Esophagus muscularis mucosa (tissue), 4 donors: ENCODE results near the gene FANCC. TPM values are rescaled to one million over a fixed set of nuclear protein-coding genes. Genes with fewer than 3 reads are reported as not detected.

Source experiments
- DNase-seq: peaks from one replicate; pipeline ENCODE4 v3.0.0-alpha.2; 2017; ENCODE audit errors: extremely low spot score
- H3K27ac ChIP-seq, 4 donors: fragments of 200-600 bp; sonication (generic); replicated peaks in 1 of 4; 1 replicate in 3 of 4; 2 replicates in 1 of 4; pipeline ENCODE4 v1.5.1; 2016 to 2019; ENCODE audit warnings: mild to moderate bottlenecking in 1 of 4
- H3K27me3 ChIP-seq, 4 donors: fragments of 200-600 bp; sonication (generic); one replicate each; pipeline versions ENCODE4 v1.5.1 to v1.6.0; 2016 to 2019
- H3K36me3 ChIP-seq, 4 donors: fragments of 200-600 bp; sonication (generic); one replicate each; pipeline ENCODE4 v1.5.1; 2016 to 2019
- H3K4me1 ChIP-seq, 4 donors: fragments of 200-600 bp; sonication (generic); one replicate each; pipeline ENCODE4 v1.5.1; 2016 to 2019
- H3K4me3 ChIP-seq, 4 donors: fragments of 200-600 bp; sonication (generic); 1 replicate in 2 of 4; 2 replicates in 2 of 4; pipeline ENCODE4 v1.5.1; 2016 to 2019; ENCODE audit warnings: mild to moderate bottlenecking in 4 of 4, moderate library complexity in 1 of 4
- H3K9me3 ChIP-seq, 4 donors: fragments of 200-600 bp; sonication (generic); 1 replicate in 3 of 4; 2 replicates in 1 of 4; pipeline ENCODE4 v1.5.1; 2016 to 2019
- CTCF ChIP-seq, 3 experiments: fragments of 200-600 bp in 2 of 3; fragments of 450-650 bp in 1 of 3; sonication (generic) in 2 of 3; IDR thresholded peaks; one replicate each; pipeline ENCODE4 v1.5.1; 2017 to 2019; ENCODE audit warnings: antibody characterized with exemption in 3 of 3, mild to moderate bottlenecking in 2 of 3, moderate library complexity in 1 of 3
- EP300 ChIP-seq: sonication (generic); formaldehyde crosslinking; IDR thresholded peaks from one replicate; pipeline ENCODE4 v1.6.1; 2017; ENCODE audit warnings: antibody characterized with exemption
- POLR2A ChIP-seq: fragments of 450-650 bp; IDR thresholded peaks from one replicate; pipeline ENCODE4 v1.6.1; 2017; ENCODE audit warnings: antibody characterized with exemption, moderate library complexity, mild to moderate bottlenecking, low read depth
- POLR2AphosphoS5 ChIP-seq, 2 donors: sonication (generic); formaldehyde crosslinking; IDR thresholded peaks; one replicate each; pipeline ENCODE4 v1.6.1; 2017; ENCODE audit warnings: antibody characterized with exemption in 2 of 2
- WGBS: methylation state at CpG from one replicate; pipeline ENCODE4 v1.1.5; 2018; 5-methylcytosine and 5-hydroxymethylcytosine counted together
- intact Hi-C: fragments of 100-400 bp; cut with DNase I; formaldehyde crosslinking; loops from one replicate; pipeline ENCODE4 v1.15.1; 2023
- total RNA-seq, 4 donors: library from RNA; depleted of rRNA; stranded (reverse); fragments of >200 nt; gene quantifications; one replicate each; pipeline versions ENCODE4 v1.1.0 to v1.2.1, GENCODE V29; 2016

FANCC gene
- total RNA-seq, 4 donors from 2014 or later = 5.3 to 9.5 (median 6.8) TPM

- Histone ChIP-seq H3K27ac (peak overlapping the region in 1 of 4 donors; percentile 23), H3K4me1 (peaks cover 0 to 27% (median 11%) of the 10 kb centered on the region in 4 donors), H3K9me3 (peaks cover 0 to 13% (median 9%) of the 10 kb centered on the region in 4 donors), H3K27me3 (no peaks in the 10 kb centered on the region), H3K4me3 (no peak overlapping the region), H3K36me3 (no peaks in the 10 kb centered on the region)
- TF ChIP-seq EP300 (no peak), CTCF (IDR thresholded peaks at IDR 0.05) (no peak)
- intact Hi-C loops = no loop called here
- DNase-seq = no peak
- 71% methylated on average over 9 of the region's 9 CpGs for WGBS
These were observed 33.1 kb downstream of the FANCC start for GRCh38 chr9:95284162-95285080.

DNA sequence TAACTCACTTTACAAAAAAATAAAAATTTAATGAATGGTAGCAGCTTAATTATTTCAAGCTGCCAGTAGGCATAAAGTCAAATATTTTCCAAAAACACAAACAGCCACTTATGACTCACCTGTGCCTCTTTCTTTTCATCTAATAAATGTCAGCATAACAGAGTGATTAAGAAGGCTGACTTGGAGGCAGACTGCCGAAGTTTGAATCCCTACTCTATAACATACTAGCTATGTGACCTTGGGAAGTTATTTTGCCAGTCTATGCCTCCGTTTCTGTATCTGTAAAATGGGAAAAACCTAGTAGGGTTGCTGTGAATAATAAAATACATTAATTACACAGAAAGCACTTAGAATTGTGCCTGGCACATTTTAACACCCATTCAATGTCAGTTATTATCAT, 33.8 kb downstream of the FANCC start:
- 59% methylated on average over 2 of the region's 2 CpGs for WGBS
- Histone ChIP-seq H3K9me3 (peaks cover 0 to 13% (median 9%) of the 10 kb centered on the region in 4 donors), H3K4me3 (no peak overlapping the region), H3K36me3 (no peaks in the 10 kb centered on the region), H3K27me3 (no peaks in the 10 kb centered on the region), H3K27ac (peak overlapping the region in 1 of 4 donors; percentile 23), H3K4me1 (peaks cover 0 to 27% (median 11%) of the 10 kb centered on the region in 4 donors)
- intact Hi-C loops = no loop called here
- TF ChIP-seq CTCF (IDR thresholded peaks at IDR 0.05) = no peak
- no peak for TF ChIP-seq POLR2AphosphoS5 (IDR thresholded peaks at IDR 0.05)
- TF ChIP-seq EP300 = no peak
- no peak for TF ChIP-seq POLR2A
- no peak for DNase-seq

DNA sequence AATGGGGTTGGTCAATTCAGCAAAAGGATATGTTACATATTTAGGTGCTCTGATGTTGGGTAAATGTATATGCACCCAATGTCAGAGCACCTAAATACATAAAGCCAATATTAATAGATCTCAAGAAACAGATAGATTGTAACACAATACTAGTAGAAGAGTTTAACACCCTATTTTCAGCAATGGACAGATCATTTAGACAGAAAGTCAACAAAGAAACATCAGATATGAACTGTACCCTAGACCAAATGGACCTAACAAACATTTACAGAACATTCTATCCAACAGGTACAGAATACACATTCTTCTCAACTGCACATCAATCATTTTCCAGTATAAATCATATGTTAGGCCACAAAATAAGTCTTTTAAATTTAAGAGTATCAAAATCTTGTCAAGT, 35.2 kb downstream of the FANCC start:
- intact Hi-C loops = no loop called here
- H3K4me3 ChIP-seq = no peak overlapping the region

GRCh38 chr9:95280745-95281144, 36.8 kb downstream of the FANCC start:
- WGBS = 100% methylated on average over 1 of the region's 1 CpG
- no peak for DNase-seq
- intact Hi-C loops = no loop called here
- H3K4me3 ChIP-seq = no peak overlapping the region
- no peak overlapping the region for H3K27ac ChIP-seq
- H3K4me1 ChIP-seq = peaks cover 0 to 18% (median 11%) of the 10 kb centered on the region in 4 donors
- TF ChIP-seq EP300 (no peak), POLR2A (no peak), POLR2AphosphoS5 (IDR thresholded peaks at IDR 0.05) (no peak), CTCF (IDR thresholded peaks at IDR 0.05) (no peak)
- H3K9me3 ChIP-seq = peaks cover 0 to 13% (median 9%) of the 10 kb centered on the region in 4 donors
- H3K27me3 ChIP-seq = no peaks in the 10 kb centered on the region
- H3K36me3 ChIP-seq = no peaks in the 10 kb centered on the region

More for the DNA sequence above, 35.2 kb downstream of the FANCC start:
- Histone ChIP-seq H3K27ac (no peak overlapping the region), H3K4me1 (peaks cover 0 to 27% (median 11%) of the 10 kb centered on the region in 4 donors), H3K9me3 (peaks cover 0 to 13% (median 9%) of the 10 kb centered on the region in 4 donors), H3K36me3 (no peaks in the 10 kb centered on the region), H3K27me3 (no peaks in the 10 kb centered on the region)
- TF ChIP-seq POLR2AphosphoS5 (IDR thresholded peaks at IDR 0.05) (no peak), CTCF (IDR thresholded peaks at IDR 0.05) (no peak), POLR2A (no peak), EP300 (no peak)
- no peak for DNase-seq
